Stimulated activated naive CD8-positive, alpha-beta T cell treated with anti-CD3 and anti-CD28 coated beads, Interleukin-15, Interleukin-2, amounts not matched to agents 100 U/mL and 50 U/mL, for 24 hours (primary cell): ENCODE data around the gene RBMS3.
"Not testable (repeated sequence)": the region's sequence is repeated elsewhere in the genome, so short reads cannot be mapped to it uniquely, and the experiment has no call there.

ENCODE experiments used
- ATAC-seq: fragments of 150-1000 bp; cut with Tn5 transposase; one replicate; pipeline ENCODE4 v1.10.0; 2021
- DNase-seq: peaks from one replicate; pipeline ENCODE4 v3.0.0; 2021

RBMS3 gene

GRCh38 chr3:29430558-29430971, 149.7 kb downstream of the RBMS3 start:
- DNase-seq = no peak
- no peak for ATAC-seq

GRCh38 chr3:29436612-29437323, 155.9 kb downstream of the RBMS3 start:
- ATAC-seq (no peak), DNase-seq (no peak)

DNA sequence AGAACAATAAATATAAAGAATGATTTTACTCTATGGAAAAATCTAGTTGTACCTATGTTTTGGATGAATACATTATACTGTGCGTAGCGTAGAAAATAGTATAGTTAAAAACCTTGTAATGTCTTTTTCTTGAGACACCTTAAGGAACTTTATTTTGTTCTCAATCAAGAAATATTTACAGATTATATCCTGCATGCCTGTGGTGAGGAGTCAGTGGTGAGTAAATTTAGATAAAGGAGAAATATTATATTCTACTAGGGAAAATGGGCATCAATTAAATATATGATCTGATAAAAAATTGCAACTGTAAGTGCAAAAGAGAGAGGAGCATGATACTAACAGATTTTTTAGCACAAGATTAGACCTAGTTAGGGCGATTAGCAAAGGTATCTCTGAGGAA, 157.7 kb downstream of the RBMS3 start:
- no peak for DNase-seq
- no peak for ATAC-seq

DNA sequence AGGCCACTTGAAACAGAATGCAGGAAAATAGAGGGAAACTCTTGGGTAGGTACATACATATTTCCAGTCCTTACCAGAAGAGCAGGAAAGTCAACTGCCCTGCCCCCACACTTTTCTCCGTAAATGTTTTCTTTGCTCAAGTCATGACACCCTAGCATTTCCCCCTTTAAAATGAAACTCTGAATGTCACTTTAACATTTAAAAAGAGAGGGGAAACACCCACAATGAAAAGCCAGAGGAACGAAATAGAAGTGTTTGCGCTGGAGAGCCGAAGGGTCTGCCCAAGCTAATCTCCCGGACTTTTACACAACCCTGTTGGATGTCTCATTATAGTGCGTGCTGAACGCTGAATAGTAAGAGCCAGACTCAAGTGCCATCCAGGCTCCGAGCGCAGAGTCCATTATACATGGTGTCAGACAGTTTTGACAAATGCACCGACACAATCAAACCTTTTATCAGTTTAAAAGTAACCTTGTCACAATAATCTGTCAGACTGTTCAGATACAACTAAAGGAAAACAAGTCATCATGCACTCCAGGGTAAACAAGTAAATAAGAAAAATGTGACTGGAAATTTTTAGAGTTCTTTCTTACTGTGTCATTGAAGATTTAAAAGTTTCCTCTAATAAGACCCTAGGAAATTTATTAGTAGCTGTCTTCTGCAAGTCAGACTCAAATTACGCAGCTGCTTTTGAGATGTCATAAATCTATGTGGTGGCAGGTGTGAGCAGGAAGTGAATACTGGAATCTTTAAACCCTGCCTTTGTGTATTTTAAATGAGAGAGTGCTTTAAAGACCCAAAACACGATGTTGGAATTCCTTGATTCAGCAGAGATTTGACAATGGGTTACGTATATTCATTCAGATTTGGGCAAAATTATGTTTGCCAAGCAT, 159.8 kb downstream of the RBMS3 start:
- peak; percentile 32 for ATAC-seq
- no peak for DNase-seq

- no peak for DNase-seq
- ATAC-seq = no peak
Measured at GRCh38 chr3:29441422-29441821, 160.6 kb downstream of the RBMS3 start.

DNA sequence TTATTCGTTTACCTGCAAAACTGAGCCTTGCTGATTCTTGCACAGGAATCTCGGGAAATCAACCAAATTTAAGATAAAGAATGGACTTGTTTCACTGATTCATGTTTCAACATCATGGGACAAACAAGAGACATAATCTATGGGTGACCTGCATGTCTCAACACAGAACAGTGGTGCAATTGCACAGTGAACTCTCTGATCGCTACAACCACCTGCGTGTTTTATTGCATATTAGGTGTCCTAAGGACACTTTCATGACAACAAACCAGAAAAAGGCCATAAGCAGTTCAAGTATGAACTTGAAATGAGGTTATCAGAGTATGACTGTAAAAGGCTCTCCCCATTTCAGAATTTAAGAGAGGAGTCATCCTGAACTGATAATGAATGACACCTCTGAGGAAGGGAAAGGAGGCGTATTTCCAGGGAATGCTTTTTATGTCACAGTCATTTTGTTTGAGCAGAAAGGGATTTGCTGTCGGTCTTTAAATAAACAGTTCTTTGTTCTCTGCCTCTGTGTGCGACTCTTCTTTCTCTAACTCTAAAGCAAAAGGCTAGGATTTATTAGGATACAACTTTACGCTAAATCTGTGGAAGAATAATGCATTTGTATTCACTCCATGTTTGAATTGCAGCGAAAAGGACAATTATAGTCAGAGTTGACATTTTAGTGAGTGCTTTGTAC, 167.2 kb downstream of the RBMS3 start:
- DNase-seq (no peak), ATAC-seq (no peak)

DNA sequence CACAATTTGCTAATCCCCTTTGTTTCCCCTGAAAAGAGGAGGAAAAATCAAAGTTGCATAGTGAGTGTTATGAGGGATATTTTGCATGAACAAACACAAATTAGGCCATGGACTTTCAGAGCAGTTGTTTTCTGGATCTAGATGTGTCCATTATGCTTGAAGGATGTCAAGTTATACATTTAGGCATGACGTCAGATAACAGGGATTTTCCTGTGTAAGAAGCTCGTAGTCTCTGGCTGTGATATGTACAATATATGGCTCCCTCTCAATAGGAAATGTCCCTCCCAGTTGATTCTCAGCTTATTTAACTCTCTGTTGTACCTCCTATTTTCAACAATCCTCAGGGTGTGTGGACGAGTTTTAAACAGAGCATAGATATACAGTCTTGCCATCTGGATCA, 171.0 kb downstream of the RBMS3 start:
- DNase-seq (no peak), ATAC-seq (no peak)

- ATAC-seq (no peak), DNase-seq (no peak)
Measured at GRCh38 chr3:29452934-29453283, 172.0 kb downstream of the RBMS3 start.

GRCh38 chr3:29453284-29454001, 172.6 kb downstream of the RBMS3 start:
- DNase-seq (no peak), ATAC-seq (no peak)

DNA sequence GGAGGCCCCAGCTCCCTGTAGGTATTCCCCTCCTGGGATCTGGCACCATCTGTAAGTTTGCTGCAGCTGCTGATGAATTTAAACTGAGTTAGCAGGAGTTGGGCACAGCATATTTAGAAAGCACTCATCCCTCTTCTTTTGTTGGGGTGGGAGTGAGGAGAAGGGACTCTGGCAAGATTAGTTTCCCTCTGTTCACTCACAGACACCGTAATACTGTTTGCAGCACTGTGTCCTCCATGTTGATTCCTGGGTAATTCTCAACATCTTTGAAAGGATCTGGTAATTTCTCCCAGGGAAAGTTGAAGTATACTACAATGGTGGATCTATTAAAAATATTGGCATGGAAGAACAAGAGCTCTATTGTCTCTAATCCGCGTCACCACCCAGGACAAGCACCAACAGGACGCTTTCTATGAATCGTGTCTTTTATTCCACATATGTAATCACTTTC, 173.3 kb downstream of the RBMS3 start:
- DNase-seq = no peak
- no peak for ATAC-seq

- DNase-seq = no peak
- ATAC-seq = no peak
Measured at GRCh38 chr3:29456901-29457300, 176.0 kb downstream of the RBMS3 start.

GRCh38 chr3:29463304-29463703, 182.4 kb downstream of the RBMS3 start:
- ATAC-seq (no peak), DNase-seq (no peak)

DNA sequence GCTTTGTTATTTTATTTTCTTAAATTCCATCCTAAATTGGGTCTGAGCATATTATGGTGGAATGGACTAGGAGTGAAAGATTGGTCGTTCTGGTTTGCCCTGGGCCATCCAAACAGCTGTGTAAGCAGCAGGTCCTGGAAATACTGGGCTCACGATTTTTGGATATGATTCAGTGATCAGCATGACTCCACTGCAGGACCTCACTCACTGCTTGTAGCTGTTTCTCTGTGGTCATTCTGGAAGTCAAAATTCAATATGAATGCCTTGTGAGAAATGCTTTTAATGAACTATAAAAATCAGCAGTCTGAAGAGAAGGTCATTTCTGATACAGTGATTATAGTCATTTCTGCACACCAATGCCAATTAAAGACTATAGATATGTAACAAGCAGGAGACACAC, 185.0 kb downstream of the RBMS3 start:
- no peak for DNase-seq

GRCh38 chr3:29466442-29466841, 185.6 kb downstream of the RBMS3 start:
- ATAC-seq = no peak
- DNase-seq = no peak

More for the DNA sequence above, 185.0 kb downstream of the RBMS3 start:
- no peak for ATAC-seq

DNA sequence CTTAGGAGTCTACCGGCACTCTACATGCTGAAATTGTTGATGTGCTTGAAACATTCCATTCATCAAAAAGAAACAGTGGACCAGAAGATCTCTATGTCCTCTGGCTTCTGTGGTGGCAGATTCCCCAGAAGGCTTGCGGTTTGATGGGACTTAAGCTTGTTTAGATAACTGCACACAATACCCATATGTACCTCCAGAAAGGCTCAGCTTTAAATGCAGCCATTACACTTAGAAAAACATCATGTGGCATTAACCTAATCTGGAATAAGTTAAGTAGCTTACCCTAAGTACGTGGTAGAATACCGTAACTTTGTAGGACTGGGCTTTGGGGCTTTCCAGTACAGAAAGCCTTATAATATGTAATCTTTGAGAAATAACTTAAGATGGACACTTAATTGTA, 187.3 kb downstream of the RBMS3 start:
- no peak for ATAC-seq
- no peak for DNase-seq

DNA sequence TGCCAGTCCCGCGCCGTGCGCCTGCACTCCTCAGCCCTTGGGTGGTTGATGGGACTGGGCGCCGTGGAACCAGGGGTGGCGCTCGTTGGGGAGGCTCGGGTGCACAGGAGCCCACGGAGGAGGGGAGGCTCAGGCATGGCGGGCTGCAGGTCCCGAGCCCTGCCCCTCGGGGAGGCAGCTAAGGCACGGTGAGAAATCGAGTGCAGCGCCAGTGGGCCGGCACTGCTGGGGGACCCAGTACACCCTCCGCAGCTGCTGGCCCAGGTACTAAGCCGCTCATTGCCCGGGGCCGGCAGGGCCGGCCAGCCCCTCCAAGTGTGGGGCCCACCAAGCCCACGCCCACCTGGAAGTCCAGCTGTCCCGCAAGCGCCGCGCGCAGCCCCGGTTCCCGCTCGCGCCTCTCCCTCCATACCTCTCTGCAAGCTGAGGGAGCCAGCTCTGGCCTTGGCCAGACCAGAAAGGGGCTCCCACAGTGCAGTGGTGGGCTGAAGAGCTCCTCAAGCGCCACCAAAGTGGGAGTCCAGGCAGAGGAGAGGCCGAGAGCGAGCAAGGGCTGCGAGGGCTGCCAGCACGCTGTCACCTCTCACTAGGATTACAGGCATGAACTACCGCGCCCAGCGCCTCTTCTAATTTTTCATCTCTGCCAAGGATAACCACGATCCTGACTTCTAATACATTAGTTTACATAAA, 192.8 kb downstream of the RBMS3 start:
- ATAC-seq, DNase-seq: not testable (repeated sequence)

DNA sequence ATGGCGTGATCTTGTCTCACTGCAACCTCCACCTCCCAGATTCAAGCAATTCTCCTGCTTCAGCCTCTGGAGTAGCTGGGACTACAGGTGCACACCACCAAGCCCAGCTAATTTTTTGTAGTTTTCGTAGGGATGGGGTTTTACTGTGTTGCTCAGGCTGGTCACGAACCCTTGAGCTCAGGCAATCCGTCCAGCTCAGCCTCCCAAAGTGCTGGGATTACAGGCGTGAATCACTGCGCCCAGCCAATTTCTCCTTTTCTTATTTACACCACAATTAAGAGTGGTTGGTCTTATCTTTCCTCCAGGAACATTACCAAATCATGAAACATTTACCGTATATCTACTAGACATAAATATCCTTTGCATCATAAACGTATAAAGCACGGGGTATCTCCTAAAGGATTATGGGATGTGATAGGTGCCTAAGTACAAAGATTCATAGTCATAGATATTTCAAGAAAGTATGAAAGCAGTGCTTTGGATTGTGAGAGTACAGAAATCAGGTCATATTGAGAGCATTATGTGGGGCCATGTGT, 194.5 kb downstream of the RBMS3 start:
- ATAC-seq (no peak), DNase-seq (no peak)

- no peak for DNase-seq
- no peak for ATAC-seq
Measured at GRCh38 chr3:29475854-29476253, 195.0 kb downstream of the RBMS3 start.

GRCh38 chr3:29478611-29479010, 197.7 kb downstream of the RBMS3 start:
- ATAC-seq (no peak), DNase-seq (no peak)

DNA sequence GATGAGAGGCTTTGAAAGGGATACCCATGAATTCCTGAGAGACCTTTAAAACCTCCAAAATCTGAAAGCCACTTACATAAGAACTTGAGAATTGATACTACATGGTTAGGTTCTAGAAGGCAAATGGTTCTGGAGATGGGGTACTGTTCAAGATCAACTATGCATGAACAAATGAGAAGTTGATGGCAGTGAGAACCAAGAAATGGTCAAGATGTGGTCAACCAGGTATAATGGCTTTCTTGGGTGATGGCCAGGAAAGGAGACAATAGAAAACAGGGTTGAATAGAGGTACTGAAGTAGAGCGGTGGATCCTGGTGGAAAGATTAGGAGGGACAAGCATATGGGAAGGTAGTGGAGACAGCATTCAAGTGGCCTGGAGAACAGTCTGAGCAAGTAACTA, 200.4 kb downstream of the RBMS3 start:
- ATAC-seq (no peak), DNase-seq (no peak)
